Urinary bladder (tissue), 4 donors: ENCODE measurements around the gene GPR33. TPM values are rescaled to one million over a fixed set of nuclear protein-coding genes. Genes with fewer than 3 reads are reported as not detected.

Source experiments
- DNase-seq: peaks from one replicate; pipeline ENCODE4 v3.0.0-alpha.2; 2015; ENCODE audit errors: extremely low spot score
- H3K27ac ChIP-seq: one replicate; pipeline ENCODE4 v1.5.1; 2013; ENCODE audit warnings: low read depth, mild to moderate bottlenecking, moderate library complexity
- H3K36me3 ChIP-seq: one replicate; pipeline ENCODE4 v1.6.1; 2013; ENCODE audit warnings: mild to moderate bottlenecking, moderate library complexity; ENCODE audit not compliant: insufficient read depth
- H3K4me1 ChIP-seq: one replicate; pipeline ENCODE4 v1.6.1; 2013; ENCODE audit warnings: mild to moderate bottlenecking, moderate library complexity; ENCODE audit not compliant: insufficient read depth
- H3K4me3 ChIP-seq: one replicate; pipeline ENCODE4 v1.5.1; 2013; ENCODE audit warnings: low read depth, low read length
- WGBS: extraction: QIAGEN DNeasy Blood & Tissue Kit; methylation state at CpG from one replicate; pipeline ENCODE4 v1.1.7; 2013; 5-methylcytosine and 5-hydroxymethylcytosine counted together
- polyA plus RNA-seq: library from polyadenylated mRNA; stranded (reverse); fragments of 200-250 nt; gene quantifications from one replicate; pipeline ENCODE4 v1.2.3, GENCODE V29; 2013
- total RNA-seq: library from RNA; depleted of rRNA; stranded (reverse); fragments of >200 nt; gene quantifications from one replicate; pipeline ENCODE4 v1.2.3, GENCODE V29; 2014
- donor health status: healthy with polysubstance abuse.
- donor health status: healthy.

The GPR33 gene
- total RNA-seq = not detected
- polyA plus RNA-seq = not detected

- H3K27ac ChIP-seq = no peak within 1 kb of the TSS
- WGBS = 75% methylated on average over 1 of the region's 1 CpG
- H3K36me3 ChIP-seq = no peaks in the 10 kb centered on the region
- no peak within 1 kb of the TSS for H3K4me3 ChIP-seq
- DNase-seq = no peak
- H3K4me1 ChIP-seq = no peaks in the 10 kb centered on the region
Observed at GRCh38 chr14:31487886-31488285, at the start of gene GPR33. Gene GPR33, minus strand, starts transcription at chr14:31488039. Its CDS starts 4,074 bp downstream, at chr14:31483965.

- H3K4me1 ChIP-seq = no peaks in the 10 kb centered on the region
- no peak for DNase-seq
- H3K27ac ChIP-seq = no peak overlapping the region
- no peak overlapping the region for H3K4me3 ChIP-seq
- WGBS = 77% methylated on average over 5 of the region's 5 CpGs
- H3K36me3 ChIP-seq = no peaks in the 10 kb centered on the region
Observed at GRCh38 chr14:31536201-31536960, 48.5 kb upstream of the GPR33 start.

- 52% methylated on average over 7 of the region's 7 CpGs for WGBS
- no peak overlapping the region for H3K27ac ChIP-seq
- H3K36me3 ChIP-seq = no peaks in the 10 kb centered on the region
Observed at GRCh38 chr14:31530136-31530535, 42.3 kb upstream of the GPR33 start.

GRCh38 chr14:31529053-31529452 lies 41.2 kb upstream of the GPR33 start:
- Histone ChIP-seq H3K36me3 (no peaks in the 10 kb centered on the region), H3K4me1 (no peaks in the 10 kb centered on the region), H3K27ac (no peak overlapping the region), H3K4me3 (no peak overlapping the region)
- DNase-seq = no peak
- 17% methylated on average over 1 of the region's 1 CpG for WGBS

More at GRCh38 chr14:31530136-31530535, 42.3 kb upstream of the GPR33 start:
- Histone ChIP-seq H3K4me3 (no peak overlapping the region), H3K4me1 (no peaks in the 10 kb centered on the region)
- no peak for DNase-seq

- no peak overlapping the region for H3K4me3 ChIP-seq
- DNase-seq = no peak
- H3K27ac ChIP-seq = no peak overlapping the region
- 85% methylated on average over 8 of the region's 8 CpGs for WGBS
- no peaks in the 10 kb centered on the region for H3K4me1 ChIP-seq
- H3K36me3 ChIP-seq = no peaks in the 10 kb centered on the region
Observed at GRCh38 chr14:31527546-31527945, 39.7 kb upstream of the GPR33 start.

GRCh38 chr14:31527087-31527486 lies 39.2 kb upstream of the GPR33 start:
- Histone ChIP-seq H3K27ac (no peak overlapping the region), H3K36me3 (no peaks in the 10 kb centered on the region), H3K4me1 (no peaks in the 10 kb centered on the region), H3K4me3 (no peak overlapping the region)
- DNase-seq = no peak
- 96% methylated on average over 33 of the region's 33 CpGs for WGBS

- Histone ChIP-seq H3K4me3 (no peak overlapping the region), H3K4me1 (no peaks in the 10 kb centered on the region), H3K36me3 (no peaks in the 10 kb centered on the region), H3K27ac (no peak overlapping the region)
- DNase-seq = no peak
- WGBS = 96% methylated on average over 1 of the region's 1 CpG
Observed at GRCh38 chr14:31510855-31511254, 23.0 kb upstream of the GPR33 start.

- DNase-seq = no peak
- Histone ChIP-seq H3K4me1 (no peaks in the 10 kb centered on the region), H3K36me3 (no peaks in the 10 kb centered on the region), H3K4me3 (no peak overlapping the region), H3K27ac (no peak overlapping the region)
Observed at GRCh38 chr14:31510222-31510621, 22.4 kb upstream of the GPR33 start.

- DNase-seq = no peak
- H3K27ac ChIP-seq = no peak overlapping the region
- H3K4me3 ChIP-seq = no peak overlapping the region
- 59% methylated on average over 5 of the region's 5 CpGs for WGBS
- no peaks in the 10 kb centered on the region for H3K36me3 ChIP-seq
- no peaks in the 10 kb centered on the region for H3K4me1 ChIP-seq
Observed at GRCh38 chr14:31508135-31508534, 20.3 kb upstream of the GPR33 start.

GRCh38 chr14:31505411-31505810 lies 17.6 kb upstream of the GPR33 start:
- no peak overlapping the region for H3K27ac ChIP-seq
- WGBS = 20% methylated on average over 1 of the region's 1 CpG
- H3K36me3 ChIP-seq = no peaks in the 10 kb centered on the region
- H3K4me3 ChIP-seq = no peak overlapping the region
- no peak for DNase-seq
- no peaks in the 10 kb centered on the region for H3K4me1 ChIP-seq

GRCh38 chr14:31501870-31502269 lies 14.0 kb upstream of the GPR33 start:
- no peak overlapping the region for H3K27ac ChIP-seq
- no peaks in the 10 kb centered on the region for H3K36me3 ChIP-seq
- WGBS = 93% methylated on average over 2 of the region's 2 CpGs
- no peak overlapping the region for H3K4me3 ChIP-seq
- no peaks in the 10 kb centered on the region for H3K4me1 ChIP-seq
- DNase-seq = no peak

GRCh38 chr14:31492759-31493498 lies 5.1 kb upstream of the GPR33 start:
- H3K27ac ChIP-seq = no peak overlapping the region

GRCh38 chr14:31489691-31490090 lies 1.9 kb upstream of the GPR33 start:
- no peak overlapping the region for H3K4me3 ChIP-seq
- no peak overlapping the region for H3K27ac ChIP-seq
- H3K4me1 ChIP-seq = no peaks in the 10 kb centered on the region
- no peaks in the 10 kb centered on the region for H3K36me3 ChIP-seq
- no peak for DNase-seq

More at GRCh38 chr14:31492759-31493498, 5.1 kb upstream of the GPR33 start:
- no peaks in the 10 kb centered on the region for H3K4me1 ChIP-seq
- no peaks in the 10 kb centered on the region for H3K36me3 ChIP-seq
- H3K4me3 ChIP-seq = no peak overlapping the region
- DNase-seq = no peak
- 84% methylated on average over 8 of the region's 8 CpGs for WGBS

GRCh38 chr14:31486764-31487163 lies 1.1 kb downstream of the GPR33 start:
- no peak overlapping the region for H3K4me3 ChIP-seq
- no peak for DNase-seq
- WGBS = 90% methylated on average over 2 of the region's 2 CpGs
- H3K4me1 ChIP-seq = no peaks in the 10 kb centered on the region
- H3K36me3 ChIP-seq = no peaks in the 10 kb centered on the region
- H3K27ac ChIP-seq = no peak overlapping the region
